ENCODE data around the gene RSPO4. TPM values are rescaled to one million over a fixed set of nuclear protein-coding genes. Genes with fewer than 3 reads are reported as not detected.

RSPO4 gene
- total RNA-seq, 2 experiments from 2014 or later: not detected

DNA sequence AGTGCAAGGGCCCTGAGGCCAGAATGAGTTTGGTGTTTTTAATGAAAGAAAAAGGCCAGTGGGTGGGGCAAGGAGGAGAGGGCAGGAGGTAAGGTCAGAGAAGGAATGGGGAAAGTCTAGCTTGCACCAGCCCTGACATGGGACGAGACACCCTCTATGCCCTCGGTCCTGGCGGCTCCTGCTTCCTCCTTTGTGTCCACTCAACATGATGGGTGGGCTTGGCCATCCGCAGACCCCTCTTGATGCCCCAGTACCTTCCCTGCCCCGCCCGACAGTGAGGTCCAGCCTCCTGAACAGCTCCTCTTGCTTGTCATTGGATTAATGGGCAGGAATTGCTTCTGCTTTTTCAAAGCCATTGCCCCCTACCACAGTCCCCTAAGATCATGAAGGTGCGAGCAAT is 52.4 kb downstream of the RSPO4 start:
- ChIA-PET POLR2A (no interaction called here), CTCF (no interaction called here)

- ChIA-PET POLR2A (no interaction called here), CTCF (interaction anchor here (2.7 kb wide), 1 partner anchor 9 kb away, joined by 12 read pairs; no protein-coding TSS in a partner anchor)
These were observed 55.3 kb downstream of the RSPO4 start for GRCh38 chr20:946826-947225.

DNA sequence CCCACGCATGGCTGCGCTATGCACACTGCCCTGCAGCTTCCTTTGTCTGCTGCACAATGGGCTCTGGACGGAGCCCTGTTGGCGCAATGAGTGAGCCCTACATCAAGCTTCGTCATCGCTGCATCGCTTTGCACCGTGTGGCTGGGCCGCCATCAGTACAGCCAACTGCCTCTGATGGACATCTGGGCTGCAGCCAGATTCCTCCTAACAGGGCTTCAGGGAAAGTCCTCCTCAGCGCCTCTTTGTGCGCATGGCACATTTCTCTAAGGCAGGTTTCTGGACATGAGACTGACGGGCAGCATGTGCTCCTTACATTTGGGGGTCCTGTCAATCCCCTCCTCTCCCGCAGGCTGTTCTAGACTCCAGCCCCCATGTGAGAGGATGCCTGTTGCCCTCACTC is 56.3 kb downstream of the RSPO4 start:
- ChIA-PET CTCF (interaction anchor here (0.8 to 2.7 kb wide), 2 partner anchors 10 to 129 kb away, joined by 4 to 12 read pairs; no protein-coding TSS in a partner anchor), POLR2A (no interaction called here)

DNA sequence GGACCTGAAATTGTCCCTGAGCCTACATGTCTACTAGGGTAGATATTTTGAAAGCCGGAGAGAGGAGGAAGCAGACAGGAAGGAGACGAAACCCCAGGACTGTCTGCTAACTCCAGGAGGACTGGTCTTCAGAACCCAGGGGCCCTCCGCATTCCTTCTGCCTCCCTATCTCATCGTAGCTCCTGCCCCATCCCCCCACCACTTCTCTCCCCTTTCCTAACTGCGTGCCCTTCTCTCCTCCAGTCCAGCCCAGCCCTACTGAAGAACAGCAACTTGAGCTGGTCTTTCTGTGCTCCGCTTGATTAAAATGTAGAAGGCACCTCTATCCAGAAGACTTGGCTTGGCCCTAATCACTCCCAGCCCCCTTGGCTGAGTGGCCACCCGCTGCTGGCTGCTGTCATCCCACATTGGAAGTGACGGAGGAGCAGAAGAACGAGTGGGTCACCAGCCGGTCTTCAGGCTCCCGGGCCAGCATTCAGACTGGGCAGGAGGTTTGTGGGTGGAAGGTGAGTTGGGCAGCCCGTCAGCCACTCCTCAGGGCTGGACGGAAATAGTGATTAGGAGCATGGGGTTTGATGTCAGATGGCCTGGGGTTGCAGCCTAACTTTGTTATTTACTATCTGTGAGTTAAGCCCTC is 57.2 kb downstream of the RSPO4 start:
- ChIA-PET POLR2A (no interaction called here), CTCF (interaction anchor here (2.7 kb wide), 1 partner anchor 11 kb away, joined by 12 read pairs; no protein-coding TSS in a partner anchor)

- ChIA-PET POLR2A (no interaction called here), CTCF (interaction anchor here (0.7 kb wide), 1 partner anchor 11 kb away, joined by 3 read pairs; no protein-coding TSS in a partner anchor)
These were observed 58.0 kb downstream of the RSPO4 start for GRCh38 chr20:944148-944547.

DNA sequence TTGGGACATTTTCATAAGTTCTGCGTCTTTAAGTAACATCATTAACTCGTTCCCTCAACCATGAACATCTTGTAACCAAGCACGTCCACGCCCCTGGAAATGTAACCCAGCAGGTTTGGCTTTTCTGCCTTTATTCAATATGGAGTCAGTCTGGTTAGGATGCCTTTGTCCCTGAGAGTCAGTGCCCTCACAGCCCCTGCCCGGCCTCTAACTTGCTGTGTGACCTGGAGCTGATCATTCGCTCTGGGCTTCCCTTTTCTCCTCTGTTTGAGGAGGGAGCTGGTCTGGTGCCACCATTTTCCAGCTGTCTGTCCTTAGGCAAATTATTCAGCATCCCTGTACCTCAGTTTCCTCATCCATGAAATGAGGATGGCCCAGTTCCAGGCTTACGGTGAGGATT is 59.5 kb downstream of the RSPO4 start:
- CTCF ChIA-PET: interaction anchor here (0.8 kb wide), 1 partner anchor 54 kb away, joined by 3 read pairs; no protein-coding TSS in a partner anchor
- POLR2A ChIA-PET: no interaction called here

GRCh38 chr20:940926-941325 is 61.2 kb downstream of the RSPO4 start:
- CTCF ChIA-PET: interaction anchor here (0.6 kb wide), 1 partner anchor 49 kb away, joined by 3 read pairs; no protein-coding TSS in a partner anchor

GRCh38 chr20:939606-940005 is 62.5 kb downstream of the RSPO4 start:
- CTCF ChIA-PET: no interaction called here
- POLR2A ChIA-PET: no interaction called here

More at GRCh38 chr20:940926-941325, 61.2 kb downstream of the RSPO4 start:
- POLR2A ChIA-PET: no interaction called here

DNA sequence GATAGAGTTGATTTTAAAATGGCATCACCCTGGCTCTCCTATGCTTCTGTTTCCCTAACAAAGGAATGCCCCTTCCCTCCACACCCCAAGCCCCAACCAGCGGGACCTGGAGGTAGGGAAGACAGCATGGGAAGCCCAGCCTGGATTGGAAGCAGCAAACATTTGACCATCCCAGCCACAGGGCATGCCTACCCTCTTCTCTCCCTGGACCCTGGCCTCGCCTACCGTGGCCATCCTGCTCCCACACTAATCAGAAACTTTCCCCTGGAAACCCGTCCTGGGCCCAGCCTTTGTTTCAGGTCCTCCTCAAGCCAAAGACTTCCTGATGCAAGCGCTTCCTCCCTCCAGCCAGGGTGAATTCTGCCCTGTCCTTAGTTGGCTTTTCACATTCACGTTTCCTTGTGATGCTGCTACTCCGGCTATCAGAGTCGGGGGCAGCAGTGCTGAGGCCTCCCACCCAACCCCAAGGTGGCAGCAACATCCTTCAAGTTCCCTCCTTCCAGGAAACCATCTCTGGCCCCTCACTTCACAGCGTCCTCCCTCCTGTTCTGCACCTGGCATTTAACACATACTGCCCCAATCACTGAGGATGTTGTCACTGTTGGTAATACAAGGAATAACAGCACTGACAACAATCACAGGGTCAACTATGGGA is 67.8 kb downstream of the RSPO4 start:
- POLR2A ChIA-PET: no interaction called here
- CTCF ChIA-PET: no interaction called here

GRCh38 chr20:933029-933428 is 69.1 kb downstream of the RSPO4 start:
- ChIA-PET CTCF (interaction anchor here (0.6 kb wide), 1 partner anchor 11 kb away, joined by 3 read pairs; no protein-coding TSS in a partner anchor), POLR2A (no interaction called here)

DNA sequence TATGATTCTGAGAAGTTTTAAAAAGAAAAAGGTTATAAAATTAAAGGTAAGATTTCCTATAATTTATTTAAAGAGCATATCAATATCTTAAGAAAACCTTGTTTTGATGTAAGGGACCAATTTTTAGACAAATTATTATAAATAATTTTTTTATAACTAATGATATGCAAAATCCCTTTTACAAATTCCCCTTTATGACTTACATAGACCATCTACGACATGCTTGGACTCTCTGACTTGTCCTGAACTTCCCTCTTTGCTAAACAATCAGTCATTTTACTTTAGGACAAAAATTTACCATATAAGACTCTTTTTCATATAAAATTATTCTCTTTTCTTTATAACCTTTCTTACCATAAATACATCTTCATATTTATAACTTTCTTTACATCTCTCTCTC is 70.7 kb downstream of the RSPO4 start:
- POLR2A ChIA-PET: no interaction called here
- CTCF ChIA-PET: no interaction called here

DNA sequence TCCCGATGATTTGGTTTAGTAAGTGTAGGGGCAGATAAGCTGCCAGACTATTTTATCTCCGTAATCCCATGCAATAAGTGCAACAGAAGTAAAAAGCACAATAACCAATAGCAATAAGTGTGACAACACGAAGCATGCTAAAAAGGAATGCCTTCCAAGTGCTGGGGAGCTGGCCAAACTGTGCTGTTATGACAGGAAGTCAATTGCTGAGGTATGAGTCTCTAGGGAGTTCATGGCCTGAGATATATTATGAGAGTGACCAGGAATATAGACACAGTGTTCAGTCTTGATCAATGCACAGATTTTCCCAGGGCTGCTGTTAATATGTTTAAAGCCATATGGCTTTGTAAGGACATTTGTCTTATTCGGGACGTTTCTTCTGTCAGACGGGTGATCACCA is 75.4 kb downstream of the RSPO4 start:
- ChIA-PET POLR2A (no interaction called here), CTCF (interaction anchor here (1.0 kb wide), 1 partner anchor 136 kb away, joined by 3 read pairs; no protein-coding TSS in a partner anchor)

DNA sequence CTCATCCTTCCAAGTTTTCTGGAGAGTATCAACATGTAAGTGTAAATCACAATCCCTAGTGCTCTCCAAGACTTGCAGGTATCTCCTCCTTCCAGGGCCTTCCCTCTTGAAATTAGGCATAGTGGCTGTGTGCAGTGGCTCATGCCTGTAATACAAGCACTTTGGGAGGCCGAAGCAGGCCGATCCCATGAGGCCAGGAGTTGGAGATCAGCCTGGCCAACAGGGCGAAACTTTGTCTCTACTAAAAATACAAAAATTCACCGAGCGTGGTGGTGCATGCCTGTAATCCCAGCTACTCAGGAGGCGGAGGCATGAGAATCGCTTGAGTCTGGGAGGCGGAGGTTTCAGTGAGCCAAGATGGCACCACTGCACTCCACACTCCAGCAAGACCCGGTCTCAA is 76.6 kb downstream of the RSPO4 start:
- ChIA-PET CTCF (interaction anchor here (1.0 kb wide), 1 partner anchor 135 kb away, joined by 3 read pairs; no protein-coding TSS in a partner anchor), POLR2A (no interaction called here)

GRCh38 chr20:924639-925038 is 77.5 kb downstream of the RSPO4 start:
- ChIA-PET CTCF (no interaction called here), POLR2A (no interaction called here)

DNA sequence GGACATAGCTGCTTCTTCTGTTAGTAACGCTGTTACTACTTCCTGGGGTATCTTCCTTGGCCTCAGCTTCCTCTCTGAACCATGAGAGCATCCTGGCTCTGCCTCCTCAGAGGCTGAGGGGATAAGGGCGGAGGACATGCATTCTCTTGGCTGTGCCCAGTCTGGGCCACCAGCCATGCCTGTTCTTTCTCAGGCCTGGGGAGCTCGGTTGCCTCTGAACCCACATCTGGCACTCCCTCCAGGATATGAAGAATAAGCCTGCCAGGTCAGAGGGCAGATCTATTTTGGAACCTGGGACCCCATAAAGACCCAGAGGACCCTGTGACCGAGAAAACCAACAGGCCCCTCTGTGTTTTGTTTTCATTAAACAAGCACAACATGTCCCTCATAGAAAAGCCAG is 79.3 kb downstream of the RSPO4 start:
- ChIA-PET CTCF (interaction anchor here (0.7 kb wide), 1 partner anchor 8 kb away, joined by 3 read pairs; no protein-coding TSS in a partner anchor), POLR2A (no interaction called here)

DNA sequence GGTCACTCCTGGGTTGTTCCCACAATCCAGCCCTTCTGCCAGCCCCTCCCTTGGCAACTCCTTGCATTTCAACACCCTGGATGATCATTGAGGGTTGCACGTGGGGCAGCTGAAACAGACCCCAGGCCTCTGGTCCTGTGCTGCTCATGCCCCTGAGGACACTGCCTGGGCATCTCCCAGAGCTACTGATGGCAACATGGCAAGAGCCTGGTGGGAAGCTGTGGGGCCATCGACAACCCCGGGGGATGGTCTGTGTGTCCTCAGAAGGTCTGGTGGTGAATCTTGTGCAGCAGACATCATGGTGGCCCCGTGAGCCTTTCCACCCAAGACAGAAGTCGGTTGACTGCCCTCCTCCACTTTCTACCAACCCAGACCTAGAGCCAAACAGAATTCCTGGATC is 81.0 kb downstream of the RSPO4 start:
- CTCF ChIA-PET: no interaction called here
- POLR2A ChIA-PET: no interaction called here

DNA sequence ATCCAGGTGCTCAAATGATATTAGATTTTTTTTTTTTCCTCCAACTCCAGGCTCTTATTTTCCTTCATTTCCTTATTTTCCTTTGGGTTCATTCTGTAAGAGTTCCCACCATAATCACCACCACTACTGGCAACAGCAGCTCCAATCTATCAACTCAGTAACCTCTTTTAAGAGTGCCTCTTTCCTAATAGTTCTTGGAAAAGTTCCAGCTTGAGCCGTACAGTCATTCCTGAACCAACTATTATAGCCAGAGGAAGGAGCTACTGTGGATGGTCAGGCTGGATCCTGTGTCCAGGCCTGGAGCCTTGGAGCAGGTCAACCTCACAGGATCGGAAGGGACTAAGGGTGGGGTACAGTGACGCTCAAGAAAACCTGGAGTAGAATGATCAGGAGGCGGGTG is 81.8 kb downstream of the RSPO4 start:
- ChIA-PET POLR2A (no interaction called here), CTCF (no interaction called here)

DNA sequence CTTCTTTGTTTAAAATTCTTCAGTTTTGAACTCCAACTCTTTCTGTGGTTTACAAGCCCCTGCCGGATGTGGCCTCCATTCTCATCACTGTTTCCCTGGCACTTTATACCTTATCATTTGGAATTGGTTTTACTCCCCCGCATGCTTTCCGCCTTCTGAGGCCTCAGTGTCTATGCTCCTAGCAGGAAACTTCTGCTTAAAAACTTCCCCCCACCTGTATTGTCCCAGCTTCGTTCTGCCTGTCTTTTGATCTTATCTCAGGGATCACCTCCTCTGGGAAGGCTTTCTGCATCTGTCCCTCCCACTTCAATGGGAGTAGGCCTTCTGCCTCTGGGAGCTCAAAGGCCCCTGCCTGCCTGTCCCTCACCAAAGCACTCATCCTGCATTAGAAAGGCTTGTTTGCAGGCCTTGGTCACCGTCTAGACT is 82.6 kb downstream of the RSPO4 start:
- POLR2A ChIA-PET: no interaction called here
- CTCF ChIA-PET: interaction anchor here (0.7 kb wide), 1 partner anchor 417 kb away, joined by 4 read pairs; no protein-coding TSS in a partner anchor

DNA sequence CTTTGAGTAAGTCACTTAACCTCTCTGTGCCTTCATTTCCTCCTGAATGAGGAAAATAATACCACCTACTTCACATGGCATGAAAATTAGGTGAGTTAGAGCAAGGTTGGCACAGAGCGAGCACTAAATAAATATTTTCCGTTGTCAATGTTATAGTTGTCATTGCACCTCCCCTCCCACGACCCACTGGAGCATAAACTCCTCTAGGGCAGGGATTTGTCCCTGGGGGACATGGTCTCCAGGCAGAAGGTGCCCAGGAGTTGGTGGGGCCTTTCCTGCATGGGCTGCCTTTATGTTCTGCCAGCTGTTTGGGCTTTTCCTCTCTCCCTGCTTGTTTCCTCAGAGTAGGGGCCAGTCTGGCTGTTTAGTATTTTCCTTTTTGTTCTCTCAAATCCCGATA is 84.7 kb downstream of the RSPO4 start:
- POLR2A ChIA-PET: no interaction called here
- CTCF ChIA-PET: interaction anchor here (0.6 to 1.1 kb wide), 2 partner anchors 155 to 1756 kb away, joined by 3 read pairs; no protein-coding TSS in a partner anchor

DNA sequence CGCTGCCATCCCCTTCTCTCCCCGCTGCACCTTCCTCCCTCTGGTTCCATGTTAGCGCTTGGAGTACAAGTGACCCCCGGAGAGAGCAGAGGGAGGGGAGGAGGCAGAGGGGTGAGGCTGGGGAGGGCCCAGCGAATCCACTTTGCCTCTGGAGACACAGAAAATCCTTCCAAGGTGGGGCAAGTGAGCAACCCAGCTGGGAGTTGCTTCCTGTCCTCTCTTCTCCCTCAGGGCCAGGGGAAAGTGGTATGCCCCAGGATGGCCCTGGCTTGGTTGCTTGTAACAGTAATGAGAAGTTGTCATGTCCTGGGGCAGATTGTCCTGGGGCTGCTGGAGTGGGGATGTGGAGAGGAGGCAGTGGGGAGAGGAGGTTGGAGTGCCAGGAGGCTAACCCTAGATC is 85.3 kb downstream of the RSPO4 start:
- CTCF ChIA-PET: interaction anchor here (0.6 to 1.1 kb wide), 2 partner anchors 154 to 1757 kb away, joined by 3 read pairs; no protein-coding TSS in a partner anchor
- POLR2A ChIA-PET: no interaction called here

All from activated CD8-positive, alpha-beta memory T cell treated with anti-CD3 and anti-CD28 coated beads for 36 hours (primary cell).